ENCODE measurements around the gene OR8B4.

GRCh38 chr11:124402326-124402922 is 22.2 kb downstream of the OR8B4 start:
- TF ChIP-seq ZNF274 (IDR thresholded peaks at IDR 0.05; ENCODE audit: low read depth, low read length): no peak
- no peak for TF ChIP-seq SUZ12 (IDR thresholded peaks at IDR 0.05; ENCODE audit: extremely low read depth, insufficient read depth, insufficient read length)

Measured in NT2/D1 (cell line).